IMR-90 (cell line): ENCODE data around the gene MYO3B. TPM values are rescaled to one million over a fixed set of nuclear protein-coding genes. Genes with fewer than 3 reads are reported as not detected.
A peak's percentile ranks its signal among the peaks of the same experiment; 100 is the strongest.

ENCODE experiments used
- ATAC-seq: fragments of 200-7000 bp; cut with Tn5 transposase; 2 replicates; pipeline ENCODE4 v1.9.1; 2020; ENCODE audit warnings: low read depth, mild to moderate bottlenecking, moderate library complexity
- BruUV-seq: library from RNA; stranded (reverse); fragments of 400-500 nt; replicated peaks from 2 replicates; lab custom pipeline; 2021; lab: Mats Ljungman, UMichigan
- CTCF ChIA-PET: fragments of 300-600 bp; formaldehyde crosslinking; extraction: SDS; loops from one replicate; lab custom pipeline; 2021; ENCODE audit warnings: antibody characterized with exemption; lab: Yijun Ruan, JAX
- POLR2A ChIA-PET: fragments of 300-600 bp; sonication (Branson Sonifier 250); formaldehyde crosslinking; loops from one replicate; lab custom pipeline; 2022; ENCODE audit warnings: antibody characterized with exemption; ENCODE audit not compliant: unreplicated experiment; lab: Charles Lee
- DNase-seq: peaks from one replicate; pipeline ENCODE4 v3.0.0; 2013
- H2AFZ ChIP-seq: replicated peaks from 2 replicates; pipeline ENCODE3; 2013; ENCODE audit warnings: low read length, mild to moderate bottlenecking; ENCODE audit not compliant: poor library complexity
- H2AK5ac ChIP-seq: 2 replicates; pipeline ENCODE4 v1.6.1; 2013; ENCODE audit warnings: low read depth, low read length, inconsistent platforms
- H2AK9ac ChIP-seq: replicated peaks from 2 replicates; pipeline ENCODE3; 2013; ENCODE audit warnings: mild to moderate bottlenecking, low read depth, low read length, moderate library complexity; ENCODE audit not compliant: poor library complexity
- H2BK120ac ChIP-seq: 2 replicates; pipeline ENCODE4 v1.6.1; 2013; ENCODE audit warnings: low read depth, low read length, inconsistent platforms
- H2BK15ac ChIP-seq: 3 replicates; pipeline ENCODE4 v1.6.1; 2013; ENCODE audit warnings: low read depth, low read length, inconsistent platforms
- H2BK20ac ChIP-seq: 2 replicates; pipeline ENCODE4 v1.6.1; 2013; ENCODE audit warnings: low read depth, mild to moderate bottlenecking, inconsistent platforms, low read length, moderate library complexity
- H2BK5ac ChIP-seq: 2 replicates; pipeline ENCODE4 v1.6.1; 2013; ENCODE audit warnings: mild to moderate bottlenecking, low read depth, low read length, inconsistent platforms; ENCODE audit not compliant: poor library complexity, severe bottlenecking
- H3K14ac ChIP-seq: replicated peaks from 2 replicates; pipeline ENCODE4 v1.6.1; 2013; ENCODE audit warnings: low read depth, low read length, inconsistent platforms
- H3K18ac ChIP-seq: 2 replicates; pipeline ENCODE4 v1.6.1; 2013; ENCODE audit warnings: low read depth, low read length, control low read depth
- H3K23ac ChIP-seq: 2 replicates; pipeline ENCODE4 v1.6.1; 2013; ENCODE audit warnings: low read depth, low read length, inconsistent platforms
- H3K27ac ChIP-seq: 2 replicates; pipeline ENCODE4 v1.5.1; 2013; ENCODE audit warnings: mild to moderate bottlenecking, control low read depth, low read length; ENCODE audit not compliant: insufficient read depth
- H3K27me3 ChIP-seq: 2 replicates; pipeline ENCODE4 v1.6.1; 2013; ENCODE audit warnings: low read length; ENCODE audit not compliant: control insufficient read depth, insufficient read depth
- H3K36me3 ChIP-seq: 2 replicates; pipeline ENCODE4 v1.6.1; 2013; ENCODE audit warnings: low read length, mixed read lengths; ENCODE audit not compliant: control insufficient read depth, insufficient read depth
- H3K4ac ChIP-seq: 2 replicates; pipeline ENCODE4 v1.6.1; 2013; ENCODE audit warnings: low read depth, low read length, inconsistent platforms
- H3K4me1 ChIP-seq: 2 replicates; pipeline ENCODE4 v1.6.1; 2013; ENCODE audit warnings: low read length, mixed read lengths; ENCODE audit not compliant: control insufficient read depth, insufficient read depth
- H3K4me2 ChIP-seq: 2 replicates; pipeline ENCODE4 v1.6.1; 2013; ENCODE audit warnings: low read depth, mild to moderate bottlenecking, control low read depth, low read length, moderate library complexity
- H3K4me3 ChIP-seq: 2 replicates; pipeline ENCODE4 v1.5.1; 2013; ENCODE audit warnings: low read depth, mild to moderate bottlenecking, control low read depth, low read length, moderate library complexity; ENCODE audit not compliant: insufficient read depth
- H3K56ac ChIP-seq: 2 replicates; pipeline ENCODE4 v1.6.1; 2013; ENCODE audit warnings: low read length, inconsistent platforms; ENCODE audit not compliant: insufficient read depth; ENCODE audit errors: extremely low read depth
- H3K79me1 ChIP-seq, 2 experiments: 2 replicates each; pipeline ENCODE4 v1.6.1; 2013; ENCODE audit warnings: low read length in 2 of 2, inconsistent platforms in 1 of 2, low read depth in 1 of 2
- H3K9ac ChIP-seq: 2 replicates; pipeline ENCODE4 v1.6.1; 2013; ENCODE audit warnings: low read depth, low read length, control low read depth
- H3K9me1 ChIP-seq: 2 replicates; pipeline ENCODE4 v1.6.1; 2013; ENCODE audit warnings: low read length, inconsistent platforms; ENCODE audit not compliant: insufficient read depth
- H3K9me3 ChIP-seq: 2 replicates; pipeline ENCODE4 v1.6.1; 2013; ENCODE audit warnings: low read length; ENCODE audit not compliant: control insufficient read depth, insufficient read depth
- H4K20me1 ChIP-seq: 2 replicates; pipeline ENCODE4 v1.6.1; 2013; ENCODE audit warnings: low read length, inconsistent platforms; ENCODE audit not compliant: insufficient read depth
- H4K5ac ChIP-seq: 2 replicates; pipeline ENCODE4 v1.6.1; 2013; ENCODE audit warnings: mild to moderate bottlenecking, low read depth, low read length, control low read depth
- H4K8ac ChIP-seq, 2 experiments: 2 replicates each; pipeline ENCODE4 v1.6.1; 2013; ENCODE audit warnings: low read depth in 2 of 2, low read length in 2 of 2, control low read depth in 1 of 2, inconsistent platforms in 1 of 2
- H4K91ac ChIP-seq: 2 replicates; pipeline ENCODE4 v1.6.1; 2013; ENCODE audit warnings: low read depth, low read length, inconsistent platforms; ENCODE audit not compliant: insufficient read depth
- BHLHE40 ChIP-seq: fragments of 150-350 bp; IDR thresholded peaks from 2 replicates; pipeline ENCODE4 v1.6.1; 2016; ENCODE audit warnings: mild to moderate bottlenecking, low read depth, low read length
- CHD1 ChIP-seq: IDR thresholded peaks from 2 replicates; pipeline ENCODE4 v1.6.1; 2012; ENCODE audit warnings: low read depth, low read length, improper control_type of control experiment
- FOS ChIP-seq: fragments of 150-350 bp; IDR thresholded peaks from 2 replicates; pipeline ENCODE4 v1.6.1; 2016; ENCODE audit warnings: low read depth, low read length
- MAFK ChIP-seq: IDR thresholded peaks from 2 replicates; pipeline ENCODE4 v1.6.1; 2012; ENCODE audit warnings: low read depth, low read length, improper control_type of control experiment
- MXI1 ChIP-seq: IDR thresholded peaks from 2 replicates; pipeline ENCODE4 v1.6.1; 2012; ENCODE audit warnings: low read depth, mild to moderate bottlenecking, low read length, moderate library complexity, borderline replicate concordance
- NFE2L2 ChIP-seq: fragments of 150-350 bp; IDR thresholded peaks from 2 replicates; pipeline ENCODE4 v1.6.1; 2016; ENCODE audit warnings: low read depth, mild to moderate bottlenecking, low read length
- RCOR1 ChIP-seq: IDR thresholded peaks from 2 replicates; pipeline ENCODE4 v1.6.1; 2012; ENCODE audit warnings: mild to moderate bottlenecking, low read length, improper control_type of control experiment; ENCODE audit not compliant: insufficient replicate concordance
- RFX5 ChIP-seq: IDR thresholded peaks from 2 replicates; pipeline ENCODE4 v1.8.0; 2012; ENCODE audit warnings: low read depth, mild to moderate bottlenecking, low read length, moderate library complexity
- SMC3 ChIP-seq: fragments of 150-350 bp; IDR thresholded peaks from 2 replicates; pipeline ENCODE4 v1.6.1; 2016; ENCODE audit warnings: low read depth, mild to moderate bottlenecking, antibody characterized with exemption, low read length, moderate library complexity
- WGBS, 2 experiments: methylation state at CpG; one replicate each; pipeline versions ENCODE4 v1.1.5 to v1.1.7; 2013; ENCODE audit warnings: missing lambda C conversion rate in 2 of 2; ENCODE audit not compliant: insufficient read length in 1 of 2; ENCODE audit errors: extremely low coverage in 2 of 2; 5-methylcytosine and 5-hydroxymethylcytosine counted together
- dilution Hi-C: fragments of 300-500 bp; cut with HindIII; formaldehyde crosslinking; loops from one replicate; pipeline ENCODE4 v1.14.3; 2018; ENCODE audit warnings: low sequenced_read_pairs; ENCODE audit not compliant: unreplicated experiment
- in situ Hi-C: fragments of 300-500 bp; cut with MboI; formaldehyde crosslinking; loops from 3 replicates; pipeline ENCODE4 v1.14.3; 2019; ENCODE audit warnings: low sequenced_read_pairs, inconsistent platforms, mixed read lengths
- intact Hi-C: fragments of 100-400 bp; cut with micrococcal nuclease; formaldehyde crosslinking; loops from 2 replicates; pipeline ENCODE4 v1.10.0; 2022
- polyA plus RNA-seq, 3 experiments: library from polyadenylated mRNA; depleted of rRNA; stranded (reverse); fragments of >200 nt; gene quantifications; 2 replicates each; pipeline ENCODE4 v1.2.3, GENCODE V29; 2012; ENCODE audit warnings: low replicate concordance in 1 of 3
- total RNA-seq: library from RNA; depleted of rRNA; stranded (reverse); fragments of >200 nt; gene quantifications from 2 replicates; pipeline ENCODE4 v1.2.3, GENCODE V29; 2012

The MYO3B gene
- total and polyA plus RNA-seq, 2 of the 4 experiments (the other 2 are of a cell fraction): 0.02 TPM; not detected in 1

DNA sequence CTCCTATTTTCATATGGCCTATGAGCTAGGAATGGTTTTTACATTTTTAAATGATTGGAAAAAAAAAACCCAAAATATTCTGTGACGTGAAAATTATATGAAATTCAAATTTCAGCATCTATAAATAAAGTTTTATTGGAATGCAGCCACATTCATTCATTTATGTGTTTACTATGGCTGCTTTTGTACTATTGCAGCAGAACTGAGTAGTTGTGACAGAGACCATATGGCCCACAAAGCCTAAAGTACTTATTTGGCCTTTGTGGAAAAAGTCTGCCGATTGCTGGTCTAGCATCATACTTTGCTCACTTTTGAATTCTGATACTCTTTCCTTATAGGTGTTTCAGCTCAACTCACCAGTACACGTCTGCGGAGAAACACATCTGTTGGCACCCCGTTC, 39.0 kb downstream of the MYO3B start:
- H3K27me3 ChIP-seq: no peaks in the 10 kb centered on the region
- peak overlapping the region; percentile 32 for H2BK5ac ChIP-seq
- H3K4me3 ChIP-seq: no peak overlapping the region
- no peak overlapping the region for H3K23ac ChIP-seq
- peak overlapping the region; percentile 13 for H3K18ac ChIP-seq
- dilution Hi-C loops (no loop called here), in situ Hi-C loops (no loop called here), intact Hi-C loops (no loop called here)
- TF ChIP-seq FOS: no peak
- no peak for TF ChIP-seq BHLHE40
- no peak for TF ChIP-seq MXI1
- no peak for TF ChIP-seq RFX5
- no peak for TF ChIP-seq SMC3
- TF ChIP-seq MAFK: no peak
- TF ChIP-seq NFE2L2: no peak
- no peak for TF ChIP-seq RCOR1
- no peak for TF ChIP-seq CHD1
- no peak overlapping the region for H4K91ac ChIP-seq
- H2BK120ac ChIP-seq: no peak overlapping the region
- H3K79me1 ChIP-seq: 0 out of 4 replicates have a peak, but pooled peaks cover 0 to 3% of the 10 kb centered on the region in 2 experiments
- no peak overlapping the region for H3K14ac ChIP-seq
- no peak overlapping the region for H2BK15ac ChIP-seq
- H3K27ac ChIP-seq: peak overlapping the region; percentile 68; the same call in 1 of the 2 replicates
- no peak overlapping the region for H3K4ac ChIP-seq
- H3K36me3 ChIP-seq: no peaks in the 10 kb centered on the region
- H3K4me1 ChIP-seq: peaks cover 5% of the 10 kb centered on the region
- no peak overlapping the region for H3K4me2 ChIP-seq
- no peak overlapping the region for H2AFZ ChIP-seq
- no peak overlapping the region for H4K5ac ChIP-seq
- H3K56ac ChIP-seq: no peak overlapping the region
- no CpG with 5 or more reads among the region's 5 CpGs for WGBS, 2 experiments
- ATAC-seq (no peak), DNase-seq (no peak)
- no peaks in the 10 kb centered on the region for H3K9me3 ChIP-seq
- no peak overlapping the region for H2AK9ac ChIP-seq
- no peak overlapping the region for H2AK5ac ChIP-seq
- CTCF ChIA-PET: no interaction called here
- BruUV-seq: no TSS peak
- no peak overlapping the region for H4K8ac ChIP-seq
- POLR2A ChIA-PET: no interaction called here
- peaks cover 1% of the 10 kb centered on the region for H3K9me1 ChIP-seq
- no peak overlapping the region for H3K9ac ChIP-seq
- H2BK20ac ChIP-seq: no peak overlapping the region; the same call in 1 of the 2 replicates
- H4K20me1 ChIP-seq: no peaks in the 10 kb centered on the region
